Breast epithelium (tissue), 3 donors: ENCODE measurements around the gene UBL3.

Experiments
- CTCF ChIP-seq, 3 donors: fragments of 450-650 bp; IDR thresholded peaks; one replicate each; pipeline ENCODE4 v1.5.1; 2016 to 2017; ENCODE audit warnings: antibody characterized with exemption in 3 of 3, mild to moderate bottlenecking in 3 of 3, moderate library complexity in 3 of 3
- POLR2A ChIP-seq: fragments of 450-650 bp; IDR thresholded peaks from one replicate; pipeline ENCODE4 v1.6.1; 2016; ENCODE audit warnings: antibody characterized with exemption, mild to moderate bottlenecking, moderate library complexity
- POLR2AphosphoS5 ChIP-seq, 3 donors: sonication (generic); formaldehyde crosslinking; IDR thresholded peaks; one replicate each; pipeline ENCODE4 v1.6.1; 2017; ENCODE audit warnings: antibody characterized with exemption in 3 of 3

- TF ChIP-seq CTCF (IDR thresholded peaks at IDR 0.05) (no peak), POLR2A (no peak), POLR2AphosphoS5 (IDR thresholded peaks at IDR 0.05) (no peak)
Observed at GRCh38 chr13:29855009-29855408, 4.6 kb upstream of the UBL3 start.
